Erythroblast (primary cell): ENCODE results near the gene OR12D3.

Experiments
- GATA1 ChIP-seq: IDR thresholded peaks from 2 replicates; pipeline ENCODE4 v1.6.1; 2011; ENCODE audit warnings: low read depth, mild to moderate bottlenecking, control low read depth, low read length, moderate library complexity
- POLR2A ChIP-seq: IDR thresholded peaks from 2 replicates; pipeline ENCODE4 v1.6.1; 2011; ENCODE audit warnings: mild to moderate bottlenecking, low read length

DNA sequence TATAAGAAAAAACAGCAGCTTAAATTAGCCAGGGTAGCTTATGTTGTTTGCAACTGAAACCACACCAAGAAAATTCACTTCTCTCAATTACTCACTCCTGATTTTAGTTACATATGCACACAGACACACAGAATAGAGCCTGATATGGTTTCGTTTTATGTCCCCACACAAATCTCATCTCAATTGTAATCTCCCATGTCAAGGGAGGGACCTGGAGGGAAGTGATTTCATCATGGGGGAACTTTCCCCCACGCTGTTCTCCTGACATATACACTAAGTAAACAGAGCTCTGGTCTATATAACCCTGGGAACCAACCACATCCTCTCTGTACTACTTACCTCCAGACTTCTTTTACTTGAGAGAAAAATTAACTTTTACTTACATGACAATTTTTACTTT, 49.5 kb upstream of the OR12D3 start:
- no peak for TF ChIP-seq POLR2A
- no peak for TF ChIP-seq GATA1
